ENCODE data around the gene GPR132. TPM values are rescaled to one million over a fixed set of nuclear protein-coding genes. Genes with fewer than 3 reads are reported as not detected.

Gene GPR132
- total and polyA plus RNA-seq, 2 experiments from 2014 or later: 0.14 TPM; not detected in 1

DNA sequence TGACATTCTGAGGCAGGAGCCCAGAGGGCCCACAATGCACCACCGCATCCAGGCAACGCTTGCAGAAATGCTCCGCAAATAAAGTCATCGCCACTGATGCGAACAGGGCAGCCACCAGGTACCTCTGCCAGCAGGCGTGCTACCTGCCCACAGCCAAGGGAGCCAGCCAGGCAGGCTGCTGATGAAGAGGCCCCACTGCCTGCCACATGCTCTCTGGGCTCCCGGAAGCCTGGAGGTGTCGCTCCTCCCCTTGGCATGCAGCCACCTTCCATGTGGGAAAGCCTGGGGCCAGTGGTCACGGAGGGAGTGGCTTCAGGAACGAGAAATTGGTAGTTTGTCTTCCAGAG, 14.7 kb downstream of the GPR132 start:
- Histone ChIP-seq H3K27me3 (ENCODE audit: insufficient read depth) (peaks cover 6% of the 10 kb centered on the region; the same call in 1 of the 2 replicates), H4K20me1 (replicated peaks; ENCODE audit: insufficient read depth) (no peaks in the 10 kb centered on the region), H2AFZ (no peak overlapping the region), H3K4me3 (no peak overlapping the region), H3F3A (replicated peaks; ENCODE audit: low read depth) (no peaks in the 10 kb centered on the region), H3K4me1 (ENCODE audit: insufficient read depth) (no peaks in the 10 kb centered on the region; the same call in 1 of the 2 replicates), H3K79me2 (replicated peaks; ENCODE audit: insufficient read depth) (no peaks in the 10 kb centered on the region), H3K4me2 (no peak overlapping the region), H3K9me2 (ENCODE audit: insufficient read depth) (no peaks in the 10 kb centered on the region), H3K36me3 (ENCODE audit: insufficient read depth) (no peaks in the 10 kb centered on the region), H3K27ac (ENCODE audit: low read depth) (no peak overlapping the region)
- no peak for ATAC-seq
- H3K27ac Mint-ChIP-seq: no peak overlapping the region
- DNase-seq (ENCODE audit: low spot score): no peak
- no peak for TF ChIP-seq REST (IDR thresholded peaks at IDR 0.05; ENCODE audit: unreplicated experiment)
- TF ChIP-seq ZNF114 (CRISPR knock-in tag; IDR thresholded peaks at IDR 0.05): no peak
- TF ChIP-seq ETS1 (IDR thresholded peaks at IDR 0.05): no peak
- no peak for TF ChIP-seq EZH2 (IDR thresholded peaks at IDR 0.05; ENCODE audit: low read depth, unreplicated experiment)
- TF ChIP-seq ZNF331 (CRISPR knock-in tag; IDR thresholded peaks at IDR 0.05; ENCODE audit: low read depth): no peak
- TF ChIP-seq, protein P1, sequence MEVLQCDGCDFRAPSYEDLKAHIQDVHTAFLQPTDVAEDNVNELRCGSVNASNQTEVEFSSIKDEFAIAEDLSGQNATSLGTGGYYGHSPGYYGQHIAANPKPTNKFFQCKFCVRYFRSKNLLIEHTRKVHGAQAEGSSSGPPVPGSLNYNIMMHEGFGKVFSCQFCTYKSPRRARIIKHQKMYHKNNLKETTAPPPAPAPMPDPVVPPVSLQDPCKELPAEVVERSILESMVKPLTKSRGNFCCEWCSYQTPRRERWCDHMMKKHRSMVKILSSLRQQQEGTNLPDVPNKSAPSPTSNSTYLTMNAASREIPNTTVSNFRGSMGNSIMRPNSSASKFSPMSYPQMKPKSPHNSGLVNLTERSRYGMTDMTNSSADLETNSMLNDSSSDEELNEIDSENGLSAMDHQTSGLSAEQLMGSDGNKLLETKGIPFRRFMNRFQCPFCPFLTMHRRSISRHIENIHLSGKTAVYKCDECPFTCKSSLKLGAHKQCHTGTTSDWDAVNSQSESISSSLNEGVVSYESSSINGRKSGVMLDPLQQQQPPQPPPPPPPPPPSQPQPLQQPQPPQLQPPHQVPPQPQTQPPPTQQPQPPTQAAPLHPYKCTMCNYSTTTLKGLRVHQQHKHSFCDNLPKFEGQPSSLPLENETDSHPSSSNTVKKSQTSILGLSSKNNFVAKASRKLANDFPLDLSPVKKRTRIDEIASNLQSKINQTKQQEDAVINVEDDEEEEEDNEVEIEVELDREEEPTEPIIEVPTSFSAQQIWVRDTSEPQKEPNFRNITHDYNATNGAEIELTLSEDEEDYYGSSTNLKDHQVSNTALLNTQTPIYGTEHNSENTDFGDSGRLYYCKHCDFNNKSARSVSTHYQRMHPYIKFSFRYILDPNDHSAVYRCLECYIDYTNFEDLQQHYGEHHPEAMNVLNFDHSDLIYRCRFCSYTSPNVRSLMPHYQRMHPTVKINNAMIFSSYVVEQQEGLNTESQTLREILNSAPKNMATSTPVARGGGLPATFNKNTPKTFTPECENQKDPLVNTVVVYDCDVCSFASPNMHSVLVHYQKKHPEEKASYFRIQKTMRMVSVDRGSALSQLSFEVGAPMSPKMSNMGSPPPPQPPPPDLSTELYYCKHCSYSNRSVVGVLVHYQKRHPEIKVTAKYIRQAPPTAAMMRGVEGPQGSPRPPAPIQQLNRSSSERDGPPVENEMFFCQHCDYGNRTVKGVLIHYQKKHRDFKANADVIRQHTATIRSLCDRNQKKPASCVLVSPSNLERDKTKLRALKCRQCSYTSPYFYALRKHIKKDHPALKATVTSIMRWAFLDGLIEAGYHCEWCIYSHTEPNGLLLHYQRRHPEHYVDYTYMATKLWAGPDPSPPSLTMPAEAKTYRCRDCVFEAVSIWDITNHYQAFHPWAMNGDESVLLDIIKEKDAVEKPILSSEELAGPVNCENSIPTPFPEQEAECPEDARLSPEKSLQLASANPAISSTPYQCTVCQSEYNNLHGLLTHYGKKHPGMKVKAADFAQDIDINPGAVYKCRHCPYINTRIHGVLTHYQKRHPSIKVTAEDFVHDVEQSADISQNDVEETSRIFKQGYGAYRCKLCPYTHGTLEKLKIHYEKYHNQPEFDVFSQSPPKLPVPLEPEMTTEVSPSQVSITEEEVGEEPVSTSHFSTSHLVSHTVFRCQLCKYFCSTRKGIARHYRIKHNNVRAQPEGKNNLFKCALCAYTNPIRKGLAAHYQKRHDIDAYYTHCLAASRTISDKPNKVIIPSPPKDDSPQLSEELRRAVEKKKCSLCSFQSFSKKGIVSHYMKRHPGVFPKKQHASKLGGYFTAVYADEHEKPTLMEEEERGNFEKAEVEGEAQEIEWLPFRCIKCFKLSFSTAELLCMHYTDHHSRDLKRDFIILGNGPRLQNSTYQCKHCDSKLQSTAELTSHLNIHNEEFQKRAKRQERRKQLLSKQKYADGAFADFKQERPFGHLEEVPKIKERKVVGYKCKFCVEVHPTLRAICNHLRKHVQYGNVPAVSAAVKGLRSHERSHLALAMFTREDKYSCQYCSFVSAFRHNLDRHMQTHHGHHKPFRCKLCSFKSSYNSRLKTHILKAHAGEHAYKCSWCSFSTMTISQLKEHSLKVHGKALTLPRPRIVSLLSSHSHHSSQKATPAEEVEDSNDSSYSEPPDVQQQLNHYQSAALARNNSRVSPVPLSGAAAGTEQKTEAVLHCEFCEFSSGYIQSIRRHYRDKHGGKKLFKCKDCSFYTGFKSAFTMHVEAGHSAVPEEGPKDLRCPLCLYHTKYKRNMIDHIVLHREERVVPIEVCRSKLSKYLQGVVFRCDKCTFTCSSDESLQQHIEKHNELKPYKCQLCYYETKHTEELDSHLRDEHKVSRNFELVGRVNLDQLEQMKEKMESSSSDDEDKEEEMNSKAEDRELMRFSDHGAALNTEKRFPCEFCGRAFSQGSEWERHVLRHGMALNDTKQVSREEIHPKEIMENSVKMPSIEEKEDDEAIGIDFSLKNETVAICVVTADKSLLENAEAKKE (CRISPR knock-in tag; IDR thresholded peaks at IDR 0.05): no peak
- TF ChIP-seq POLR2AphosphoS5 (IDR thresholded peaks at IDR 0.05; ENCODE audit: low read depth): no peak
- H3K9me3 Mint-ChIP-seq: no peaks in the 10 kb centered on the region
- no peak overlapping the region for H3K4me3 Mint-ChIP-seq
- H3K27me3 Mint-ChIP-seq (ENCODE audit: insufficient read depth, low read depth, poor library complexity): peaks cover 22% of the 10 kb centered on the region
- H3K36me3 Mint-ChIP-seq (ENCODE audit: low read depth): no peaks in the 10 kb centered on the region
- peaks cover 6% of the 10 kb centered on the region; the same call in 2 of the 3 replicates for H3K4me1 Mint-ChIP-seq
